GM19351 (cell line): Measurements from ENCODE around the gene SGCA.

Experiments
- ATAC-seq: cut with Tn5 transposase; IDR thresholded peaks from one replicate; pipeline ENCODE4 v1.9.1; 2021; ENCODE audit warnings: mild to moderate bottlenecking, moderate library complexity; ENCODE audit not compliant: unreplicated experiment

Gene SGCA

DNA sequence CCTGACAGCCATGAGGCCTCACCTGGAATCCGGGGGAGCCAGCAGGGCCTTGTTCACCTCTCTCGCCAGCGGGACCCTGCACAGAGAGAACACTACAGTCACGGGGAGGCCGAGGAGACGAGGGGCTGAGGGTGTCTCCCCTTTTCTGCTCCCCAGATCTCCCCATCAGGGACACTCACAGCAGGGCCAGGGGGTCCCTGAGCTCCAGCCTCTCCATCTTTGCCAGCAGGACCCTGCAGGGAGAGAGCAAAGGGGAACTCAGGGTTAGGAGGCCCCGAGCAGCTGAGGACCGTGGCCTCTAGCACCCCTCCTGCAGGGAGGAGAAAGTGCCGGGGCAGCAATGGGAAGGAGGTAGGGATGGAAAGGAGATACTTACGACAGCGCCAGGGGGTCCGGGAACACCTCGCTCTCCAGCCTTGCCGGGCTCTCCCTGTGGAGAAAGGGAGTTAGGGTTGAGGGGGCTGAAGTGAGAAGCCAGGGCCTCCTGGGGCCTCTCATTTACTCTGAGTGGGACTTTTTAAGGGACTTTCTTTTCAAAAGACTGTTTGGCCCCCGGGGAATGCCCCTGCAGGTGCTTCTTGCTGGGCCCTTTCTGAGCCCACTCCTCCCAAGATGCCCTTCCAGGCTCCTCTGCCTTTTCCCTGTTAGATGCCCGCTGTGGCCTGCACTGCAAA, 26.9 kb downstream of the SGCA start:
- no peak for ATAC-seq

- ATAC-seq: no peak
Measured at GRCh38 chr17:50194140-50194933, 28.5 kb downstream of the SGCA start.

DNA sequence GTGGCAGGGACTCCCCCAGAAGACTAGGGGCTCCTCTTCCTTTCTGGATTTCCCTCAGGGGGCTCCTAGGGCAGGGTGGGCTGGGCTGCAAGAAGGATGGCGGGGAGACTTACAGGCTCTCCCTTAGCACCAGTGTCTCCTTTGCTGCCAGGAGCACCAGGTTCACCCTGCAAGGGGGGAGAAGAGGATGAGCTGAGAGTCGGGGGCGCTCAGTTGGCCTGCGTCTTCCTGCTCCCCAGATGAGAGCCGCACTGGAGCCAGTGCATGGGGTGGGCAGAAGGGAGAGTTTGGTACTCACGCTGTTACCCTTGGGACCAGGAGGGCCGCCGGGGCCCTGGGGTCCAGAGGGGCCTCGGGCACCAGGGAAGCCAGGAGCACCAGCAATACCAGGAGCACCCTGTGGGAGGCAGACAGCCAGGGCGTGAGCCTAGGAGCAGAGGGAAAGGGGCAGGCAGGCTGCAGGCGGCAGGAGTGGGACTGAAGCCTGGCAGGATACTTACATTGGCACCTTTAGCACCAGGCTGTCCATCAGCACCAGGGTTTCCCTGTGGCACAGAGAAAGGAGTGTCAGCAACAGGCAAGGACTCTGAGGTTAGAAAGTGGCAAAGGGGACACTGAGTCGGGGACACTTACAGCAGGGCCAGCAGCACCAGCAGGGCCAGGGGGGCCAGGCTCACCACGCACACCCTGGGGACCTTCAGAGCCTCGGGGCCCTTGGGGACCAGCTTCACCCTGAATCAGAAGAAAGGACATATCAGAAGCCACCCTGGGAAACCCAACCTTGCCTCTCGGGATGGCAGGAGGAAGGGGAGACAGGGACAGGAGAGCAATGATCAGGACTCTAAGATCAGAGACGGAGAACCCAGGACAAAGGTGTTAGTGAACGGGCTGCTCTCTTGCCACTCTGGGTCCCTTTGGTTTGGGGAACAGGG, 29.4 kb downstream of the SGCA start:
- no peak for ATAC-seq

DNA sequence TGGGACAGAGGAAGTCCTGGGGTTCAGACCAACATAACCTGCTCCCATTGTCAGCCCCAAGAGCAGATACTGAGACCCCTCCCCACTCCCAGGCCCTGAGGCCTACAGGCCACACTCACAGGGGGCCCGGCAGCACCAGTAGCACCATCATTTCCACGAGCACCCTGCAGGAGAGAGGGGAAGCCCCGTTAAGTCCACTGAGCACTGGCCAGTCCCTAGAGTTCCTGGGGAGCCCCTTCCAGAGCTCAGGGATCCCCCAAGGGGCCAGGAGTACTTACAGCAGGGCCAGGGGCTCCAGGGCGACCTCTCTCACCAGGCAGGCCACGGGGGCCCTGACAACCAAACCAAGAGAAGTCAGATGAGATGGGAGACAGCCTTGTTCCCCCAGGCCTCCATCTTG, 30.2 kb downstream of the SGCA start:
- ATAC-seq: no peak

- ATAC-seq: no peak
Measured at GRCh38 chr17:50196826-50197225, 31.0 kb downstream of the SGCA start.

- no peak for ATAC-seq
Measured at GRCh38 chr17:50198026-50198669, 32.3 kb downstream of the SGCA start.

GRCh38 chr17:50199211-50199802, 33.5 kb downstream of the SGCA start:
- no peak for ATAC-seq

DNA sequence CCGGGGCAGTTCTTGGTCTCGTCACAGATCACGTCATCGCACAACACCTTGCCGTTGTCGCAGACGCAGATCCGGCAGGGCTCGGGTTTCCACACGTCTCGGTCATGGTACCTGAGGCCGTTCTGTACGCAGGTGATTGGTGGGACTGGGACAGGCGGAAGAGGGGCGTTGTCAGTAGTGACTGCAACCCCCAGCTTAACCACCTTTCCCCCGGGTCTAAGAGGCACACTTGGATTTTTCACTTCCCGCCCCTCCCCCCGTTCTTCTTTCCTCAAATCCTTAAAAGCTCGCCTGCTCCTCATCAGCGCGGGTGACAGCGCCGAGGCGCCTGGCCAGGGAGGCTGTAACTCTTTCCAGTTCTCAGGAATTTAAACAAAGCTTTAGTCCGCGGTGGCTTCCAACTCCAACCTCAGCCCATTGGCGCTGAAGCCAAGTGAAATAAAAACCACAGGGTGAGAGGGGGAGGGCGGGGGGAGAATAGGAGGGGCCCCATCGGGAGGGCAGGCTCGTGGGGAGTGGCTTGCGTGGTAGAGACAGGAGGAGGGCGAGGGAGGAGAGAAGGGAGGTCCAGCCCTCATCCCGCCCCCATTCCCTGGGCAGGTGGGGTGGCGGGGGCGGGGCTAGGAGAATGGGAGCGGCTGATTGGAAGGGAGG, 34.1 kb downstream of the SGCA start:
- peak; percentile 55 for ATAC-seq

DNA sequence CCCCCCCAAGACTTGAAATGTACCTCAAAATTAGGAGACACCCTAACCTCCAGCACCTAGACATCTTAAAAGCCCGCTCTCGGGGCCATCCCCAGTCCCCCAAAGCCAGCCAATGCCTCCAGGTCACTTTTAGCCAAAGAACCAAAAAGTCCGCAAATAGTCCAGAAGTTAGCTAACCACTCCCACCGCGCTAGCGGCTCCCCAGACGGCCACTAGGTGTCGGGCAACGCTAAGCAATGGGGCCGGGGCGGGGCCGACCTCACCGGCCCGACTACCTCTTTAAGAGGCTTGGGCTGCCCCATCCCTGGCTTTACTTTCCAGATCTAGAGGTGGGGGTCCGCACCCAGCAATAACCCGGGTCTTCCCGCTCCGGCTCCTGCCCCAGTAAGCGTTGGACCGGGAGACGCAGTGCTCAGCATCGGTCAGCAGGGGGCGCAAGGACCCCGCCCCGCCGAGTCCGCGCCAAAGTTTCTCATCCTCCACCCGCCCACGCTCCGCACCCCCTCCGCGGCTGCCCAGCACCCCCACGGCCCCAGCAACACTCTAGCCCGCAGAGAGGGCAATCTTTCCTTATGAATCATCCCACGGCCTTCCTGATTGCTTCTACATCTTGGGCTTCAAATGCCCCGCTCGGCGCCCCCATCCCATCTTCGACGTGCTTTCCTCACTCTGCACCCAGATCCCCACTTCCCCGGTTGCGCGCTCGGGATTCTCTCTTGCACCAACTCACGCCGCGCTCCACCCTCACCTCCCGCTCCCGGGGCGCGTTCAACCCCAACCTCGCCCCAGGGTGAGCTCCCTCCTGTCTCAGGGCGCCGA, 34.9 kb downstream of the SGCA start:
- peak; percentile 63 for ATAC-seq

- ATAC-seq: no peak
Measured at GRCh38 chr17:50201276-50201854, 35.6 kb downstream of the SGCA start, which contains the start of gene COL1A1. Gene COL1A1, minus strand, starts transcription at chr17:50201631. Its CDS starts 118 bp downstream, at chr17:50201513.

DNA sequence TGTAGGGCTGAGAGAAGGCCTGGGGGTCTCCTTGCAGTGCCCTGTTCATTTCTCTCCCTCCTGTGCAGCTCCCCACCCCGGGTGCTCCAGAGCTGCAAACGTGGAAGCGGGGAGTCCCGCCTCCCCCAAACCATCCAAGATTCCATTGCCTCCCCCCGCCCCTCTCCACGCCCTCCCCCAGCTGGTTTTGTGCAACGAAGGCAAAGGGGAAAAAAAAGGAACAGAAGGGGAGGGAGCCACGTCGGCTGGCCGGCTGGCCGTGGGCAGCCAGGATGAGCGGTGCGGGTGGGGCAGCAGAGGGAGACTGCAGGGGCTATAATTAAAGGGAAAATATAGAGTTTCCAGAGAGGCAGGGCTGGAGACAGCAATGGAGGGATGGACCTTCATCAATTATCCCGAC, 37.3 kb downstream of the SGCA start:
- ATAC-seq: no peak

- no peak for ATAC-seq
Measured at GRCh38 chr17:50203604-50204345, 38.0 kb downstream of the SGCA start.

- ATAC-seq: no peak
Measured at GRCh38 chr17:50204431-50204830, 38.6 kb downstream of the SGCA start.

GRCh38 chr17:50205111-50205962, 39.5 kb downstream of the SGCA start:
- no peak for ATAC-seq

GRCh38 chr17:50205963-50206505, 40.2 kb downstream of the SGCA start:
- ATAC-seq: no peak

DNA sequence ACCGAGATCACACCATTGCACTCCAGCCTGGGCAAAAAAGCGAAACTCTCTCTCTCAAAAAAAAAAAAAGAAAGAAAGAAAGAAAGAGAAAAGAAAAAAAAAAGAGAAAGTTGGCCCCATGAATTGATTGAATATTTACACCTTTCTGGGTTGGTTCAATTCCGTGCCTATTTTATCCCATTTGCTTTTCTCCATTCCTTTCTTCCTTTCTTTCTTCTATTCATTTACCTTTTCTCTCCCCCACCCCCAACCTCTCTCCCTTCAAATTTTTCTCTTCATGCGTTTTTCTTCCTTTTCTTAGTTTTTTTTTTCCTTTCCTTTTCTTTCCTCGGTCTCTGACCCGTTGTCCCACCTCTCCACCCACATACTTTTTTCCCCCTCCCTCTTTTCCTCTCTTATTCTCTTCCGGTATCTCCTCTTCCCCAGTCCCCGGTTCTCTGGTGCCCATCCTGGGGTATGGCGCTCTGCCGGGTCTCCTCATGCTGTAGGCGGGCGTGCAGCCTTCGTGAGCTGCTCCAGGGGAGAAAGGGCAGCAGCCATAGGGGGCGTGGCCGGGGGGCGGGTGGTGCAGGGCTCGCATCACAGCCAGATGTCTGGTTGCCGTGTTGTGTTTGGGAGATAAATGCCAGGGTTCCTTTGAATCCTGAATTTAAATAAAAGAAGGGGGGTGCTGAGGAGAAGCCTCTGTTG, 40.9 kb downstream of the SGCA start:
- no peak for ATAC-seq
